Fibroblast of peridontal ligament (primary cell): ENCODE measurements around the gene ELMO2.

Experiments
- DNase-seq: peaks from one replicate; pipeline ENCODE4 v3.0.0-alpha.2; 2010; ENCODE audit errors: extremely low read depth

ELMO2 gene

DNA sequence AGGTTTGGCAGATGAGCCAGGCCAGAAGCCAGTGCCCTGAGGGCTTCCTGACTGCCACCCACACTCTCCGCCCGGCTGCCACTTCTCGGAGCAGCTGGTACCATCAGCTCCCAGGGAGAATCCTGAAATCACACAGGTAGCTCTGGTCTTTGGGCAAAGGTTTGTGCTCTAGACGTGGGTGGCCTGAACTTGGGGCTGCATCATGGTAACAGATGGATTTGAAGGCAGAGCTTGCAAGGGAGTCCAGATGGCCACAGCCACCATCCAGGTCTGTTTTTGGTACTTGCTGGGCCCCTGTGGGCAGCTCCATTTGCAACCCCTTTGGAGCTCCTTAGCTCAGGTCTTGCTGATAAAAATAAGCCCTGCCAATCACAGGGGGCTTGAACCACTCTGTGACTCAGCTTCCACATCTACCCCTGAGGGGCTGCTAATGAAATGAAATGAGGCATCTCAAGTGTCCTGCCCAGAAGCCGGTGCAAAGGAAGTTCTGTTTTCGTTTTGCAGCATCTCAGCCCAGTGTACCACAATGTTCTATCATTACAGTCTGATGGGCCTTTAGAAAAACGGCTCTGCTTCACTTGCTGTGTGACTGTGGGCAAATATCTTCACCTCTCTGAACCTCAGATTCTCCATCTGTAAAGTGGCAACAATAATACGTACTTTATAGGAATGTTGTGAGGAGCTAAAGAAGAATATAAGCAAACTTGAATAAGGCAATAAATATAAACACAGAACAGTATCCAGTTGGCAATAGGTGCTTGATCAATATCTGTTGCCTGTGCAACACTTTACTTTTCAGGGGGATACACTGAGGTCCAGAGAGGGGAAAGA lies 73.0 kb downstream of the ELMO2 start:
- no peak for DNase-seq

DNA sequence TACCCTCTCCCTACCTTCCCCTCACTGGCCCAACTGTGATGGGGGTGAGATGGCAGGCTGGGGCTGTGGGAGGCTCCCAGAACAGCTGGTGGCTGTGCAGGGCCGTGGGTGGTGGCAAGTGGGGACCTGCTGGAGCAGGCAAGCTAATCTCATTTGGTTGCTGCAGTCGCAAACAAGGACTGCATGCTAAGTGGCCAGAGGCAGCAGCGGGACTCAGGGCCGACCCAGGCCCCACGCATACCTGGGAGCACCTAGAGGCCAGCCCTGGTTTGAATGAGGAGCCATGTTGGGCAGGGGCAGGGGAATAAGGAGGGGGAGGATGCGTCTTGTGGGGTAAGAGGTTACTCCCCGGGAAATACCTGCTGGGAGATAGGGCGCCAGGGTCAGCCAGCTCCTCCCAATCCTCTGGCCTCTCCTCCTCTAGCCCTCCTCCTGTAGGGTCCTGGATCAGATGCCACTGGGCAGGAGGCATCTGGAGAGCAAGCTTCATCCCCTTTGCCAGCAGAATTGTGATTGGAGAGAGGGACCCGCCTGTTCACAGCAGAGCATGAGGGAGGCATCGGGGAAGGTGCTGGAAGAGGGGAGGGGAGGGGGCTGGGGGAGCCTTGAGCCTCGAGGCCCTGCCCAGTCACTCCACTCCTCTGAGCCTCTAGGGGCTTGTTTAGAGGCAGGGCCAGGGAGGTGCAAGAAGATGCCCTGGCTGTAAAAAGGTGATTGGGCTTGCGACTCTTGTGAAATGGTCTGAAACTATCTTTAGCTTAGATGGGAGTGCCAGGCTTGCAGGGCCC lies 73.8 kb downstream of the ELMO2 start:
- DNase-seq = no peak

DNA sequence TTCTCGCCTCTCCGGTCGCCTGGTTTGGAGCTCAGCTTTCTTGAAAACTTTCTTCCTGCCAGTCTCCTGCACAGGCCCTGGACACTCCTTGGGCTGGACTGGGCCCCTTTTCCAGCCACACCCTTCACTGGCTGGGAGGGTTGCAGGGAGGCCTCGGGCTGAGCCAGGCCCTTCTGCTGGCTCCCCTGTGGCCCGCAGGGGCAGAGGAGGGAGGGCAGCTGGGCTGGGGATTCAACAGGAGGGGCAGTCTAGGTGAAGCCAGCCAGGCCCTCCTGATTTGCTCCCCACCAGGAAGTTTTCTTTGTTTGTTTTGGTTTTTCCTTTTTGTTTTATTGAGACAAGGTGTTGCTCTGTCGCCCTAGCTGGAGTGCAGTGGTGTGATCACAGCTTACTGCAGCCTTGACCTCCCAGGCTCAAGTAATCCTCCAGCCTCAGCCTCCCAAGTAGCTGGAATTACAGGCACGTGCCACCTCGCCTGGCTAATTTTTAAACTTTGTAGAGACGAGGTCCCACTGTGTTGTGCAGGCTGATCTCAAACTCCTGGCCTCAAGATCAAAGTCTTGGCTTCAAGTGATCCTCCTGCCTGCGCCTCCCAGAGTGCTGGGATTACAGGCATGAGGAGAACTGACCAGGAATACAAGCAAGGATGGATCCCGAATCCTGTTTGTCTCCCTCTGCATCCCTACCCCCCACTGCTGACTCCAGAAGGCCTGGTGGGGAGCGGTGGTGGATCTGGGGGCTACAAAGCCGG lies 74.6 kb downstream of the ELMO2 start:
- no peak for DNase-seq

DNA sequence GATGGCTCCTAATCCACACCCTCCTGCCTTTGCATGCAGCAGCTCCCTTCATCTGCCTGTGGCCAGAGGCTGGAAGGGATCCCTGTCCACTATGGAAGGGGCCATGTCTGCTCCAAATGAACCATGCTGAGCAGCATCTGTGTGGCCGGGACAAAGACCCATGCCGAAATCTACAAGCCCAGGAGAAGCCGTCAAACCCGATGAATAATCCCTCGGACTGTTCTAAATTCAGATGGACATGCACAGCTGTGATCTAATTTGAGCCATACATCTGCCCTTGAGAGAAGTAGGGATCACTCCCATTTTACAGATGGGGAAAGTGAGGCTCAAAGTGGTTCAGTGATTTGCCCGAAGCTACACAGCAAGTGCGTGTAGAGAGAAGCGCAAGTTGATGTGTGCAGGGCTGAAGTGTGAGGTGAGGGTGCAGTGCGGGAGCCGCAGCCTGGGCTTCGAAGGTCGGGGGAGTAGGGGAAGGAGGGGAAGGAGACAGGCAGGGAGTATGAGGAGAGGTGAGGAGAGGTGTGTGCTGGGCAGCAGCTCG lies 75.5 kb downstream of the ELMO2 start:
- DNase-seq = no peak

DNA sequence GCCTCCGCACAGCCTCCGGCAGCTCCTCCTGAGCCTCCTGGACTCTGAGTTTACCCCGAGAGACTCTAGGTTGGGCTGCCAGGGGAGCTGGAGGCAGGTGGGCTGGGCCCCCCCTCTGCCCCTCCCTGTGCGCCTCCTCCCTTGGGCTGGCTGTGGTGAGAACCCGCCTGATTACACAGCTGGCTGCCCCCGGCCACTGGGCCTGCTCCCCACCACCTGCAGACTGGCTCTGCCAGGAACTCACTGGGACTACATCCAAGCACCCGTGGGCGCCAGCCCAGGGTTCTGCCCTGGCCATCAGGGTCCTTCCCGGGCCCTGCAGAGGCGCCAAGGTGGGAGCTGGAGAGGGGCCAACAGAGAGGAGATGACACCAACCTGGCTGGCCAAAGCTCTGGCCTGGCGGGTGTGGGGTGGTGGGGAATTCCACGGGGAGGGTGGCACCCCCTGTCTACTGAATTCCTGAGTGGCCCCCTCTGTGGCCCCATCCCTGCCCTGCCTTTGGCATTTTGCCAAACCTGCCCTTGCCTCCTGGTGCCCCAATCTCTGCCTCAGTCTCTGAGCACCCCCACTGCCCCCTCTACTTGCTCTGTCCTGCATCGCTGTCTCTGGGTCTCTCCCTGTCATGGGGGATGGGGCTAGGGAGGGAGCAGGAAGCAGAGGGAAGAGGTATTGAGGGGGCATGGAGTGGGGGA lies 76.2 kb downstream of the ELMO2 start:
- DNase-seq = no peak

DNA sequence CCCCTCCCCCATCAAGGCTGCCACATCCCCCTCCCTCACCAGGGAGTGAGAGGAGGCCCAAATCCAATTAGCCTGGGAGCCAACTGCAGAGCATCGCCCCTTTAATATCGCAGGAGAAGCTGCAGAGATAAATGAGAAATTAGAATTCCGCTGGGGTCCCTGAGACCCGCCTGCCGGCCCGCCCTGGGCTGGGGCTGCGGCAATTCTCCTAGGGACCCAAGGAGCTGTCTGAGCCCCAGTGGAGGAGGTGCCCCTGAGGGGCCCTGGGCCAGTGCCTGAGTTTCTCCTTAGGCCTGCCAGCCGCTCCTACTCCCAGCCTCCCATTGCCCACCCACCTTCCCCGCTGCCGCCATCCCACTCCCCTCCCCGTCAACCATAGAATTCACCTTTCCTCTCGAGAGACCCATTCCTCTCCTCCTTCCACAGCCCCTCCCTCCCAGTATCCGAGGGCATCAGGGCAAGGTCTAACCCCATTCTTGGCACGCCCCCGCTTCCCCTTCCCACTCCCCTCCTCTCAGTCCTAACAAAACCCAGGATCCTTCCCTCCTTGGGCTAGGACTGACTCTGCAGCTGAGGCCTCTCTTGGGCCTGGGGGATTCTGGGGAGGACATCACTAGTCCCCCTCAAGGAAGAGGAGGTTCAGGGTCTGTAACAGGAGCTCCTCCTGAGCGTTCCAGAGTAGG lies 78.1 kb downstream of the ELMO2 start:
- no peak for DNase-seq

DNA sequence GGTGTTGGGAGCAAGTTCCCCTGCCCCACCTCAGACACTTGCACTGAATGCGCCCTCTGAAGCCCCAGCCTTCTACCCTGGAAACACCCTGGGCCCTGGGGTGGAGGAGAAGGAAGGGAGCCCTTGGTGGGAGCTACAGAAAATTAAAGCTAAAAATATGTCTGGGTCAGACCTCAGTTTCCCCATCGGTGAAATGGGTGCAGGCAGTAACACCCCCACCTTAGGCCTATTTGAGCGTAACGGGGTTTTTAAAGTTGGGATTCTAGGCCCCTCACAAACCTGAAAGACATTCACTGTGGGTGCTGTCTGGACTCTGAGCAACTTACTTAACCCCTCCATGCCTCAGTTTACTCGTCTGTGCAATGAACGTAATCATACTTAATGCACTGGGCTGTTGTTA lies 78.9 kb downstream of the ELMO2 start:
- no peak for DNase-seq

DNA sequence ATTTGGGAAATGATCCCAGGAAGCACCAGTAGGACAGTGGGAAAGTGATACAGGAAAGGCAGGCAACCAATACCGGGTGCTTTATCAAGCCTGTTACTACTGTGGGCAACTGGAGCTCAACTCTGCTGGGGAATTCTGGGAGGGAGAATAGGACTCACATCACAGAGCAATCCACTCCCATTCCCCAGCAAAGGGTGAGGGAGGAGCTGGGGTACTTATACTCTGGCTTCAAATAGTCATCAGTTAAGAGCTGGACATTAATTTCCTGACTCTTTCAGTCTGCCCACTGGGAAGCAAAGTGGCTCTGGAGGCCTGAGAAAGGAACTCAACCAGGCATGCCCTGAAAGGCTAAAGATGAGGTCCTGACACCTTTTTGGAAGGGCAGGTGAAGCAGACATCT lies 80.6 kb downstream of the ELMO2 start:
- DNase-seq = no peak

DNA sequence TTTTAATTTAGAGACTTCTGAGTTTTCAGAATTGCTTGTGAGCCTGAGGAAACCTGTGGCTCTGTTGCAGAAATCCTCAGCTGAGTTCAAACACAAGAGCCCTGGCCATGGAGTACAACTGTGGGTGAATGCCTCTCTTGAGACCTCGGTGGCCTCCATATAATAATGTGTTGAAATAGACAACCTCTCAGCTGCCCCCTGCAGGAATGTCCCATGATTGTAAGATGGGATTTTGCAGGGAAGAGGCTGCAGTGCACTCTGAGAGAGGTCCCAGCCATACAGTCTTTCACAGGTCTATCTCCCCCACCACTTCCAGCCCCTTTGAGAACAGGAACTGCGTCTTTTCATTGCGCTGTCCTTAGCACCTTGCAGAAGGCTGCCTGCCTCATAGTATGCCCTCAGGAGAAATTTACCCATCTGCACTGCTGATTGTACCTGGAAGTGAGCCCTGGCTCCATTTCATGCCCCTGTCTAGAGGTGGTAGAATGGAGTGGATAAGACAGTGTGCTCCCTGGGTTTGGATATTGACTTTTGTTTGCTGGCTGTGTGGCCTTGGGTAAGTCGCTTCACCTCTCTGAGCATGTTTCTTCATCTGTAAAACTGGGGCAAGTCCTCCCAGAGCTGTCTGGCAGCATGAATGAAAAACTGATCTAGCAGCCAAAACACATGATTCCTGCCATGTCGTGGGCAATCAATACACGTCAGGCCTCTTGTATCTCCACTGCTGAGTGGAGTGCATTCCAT lies 81.3 kb downstream of the ELMO2 start:
- peak; percentile 20 for DNase-seq

DNA sequence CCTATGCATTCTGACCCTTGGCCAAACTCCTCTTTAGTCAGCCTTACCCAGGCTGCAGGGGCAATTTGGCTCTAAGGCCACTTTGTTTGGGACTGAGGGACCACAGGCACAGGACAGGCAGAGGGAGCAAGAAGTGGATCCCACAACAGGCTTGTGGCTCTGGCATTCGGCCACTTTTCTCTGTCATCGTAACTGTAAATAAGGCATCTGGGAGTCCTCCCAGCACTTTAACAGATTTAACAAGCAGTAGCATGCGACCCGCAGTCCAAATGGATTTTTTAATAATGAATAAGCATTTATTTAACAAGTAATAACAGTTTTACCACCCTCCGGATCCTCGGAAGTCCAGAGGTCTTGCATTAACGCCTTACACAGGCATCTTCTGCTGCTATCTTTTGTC lies 82.0 kb downstream of the ELMO2 start:
- DNase-seq = no peak

DNA sequence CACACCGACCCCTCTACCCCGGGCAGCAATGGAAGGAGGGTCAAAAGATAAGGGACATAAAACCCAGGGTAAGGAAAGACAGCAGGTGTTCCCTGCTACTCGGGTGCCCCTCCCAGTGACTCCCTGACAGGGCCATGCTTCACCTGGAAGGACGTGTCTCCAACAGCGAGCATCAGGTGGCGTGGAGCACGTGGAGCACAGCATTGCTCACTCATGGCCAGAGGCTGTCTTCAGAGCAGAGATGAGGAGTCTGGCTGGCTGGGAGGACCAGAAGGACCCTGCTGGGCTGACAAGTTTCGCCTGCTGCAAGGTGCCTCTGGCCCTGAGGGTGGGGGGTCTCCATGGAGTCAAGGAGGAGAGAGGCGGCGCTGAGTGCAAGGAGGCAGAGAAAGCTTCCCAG lies 82.9 kb downstream of the ELMO2 start:
- DNase-seq = no peak

DNA sequence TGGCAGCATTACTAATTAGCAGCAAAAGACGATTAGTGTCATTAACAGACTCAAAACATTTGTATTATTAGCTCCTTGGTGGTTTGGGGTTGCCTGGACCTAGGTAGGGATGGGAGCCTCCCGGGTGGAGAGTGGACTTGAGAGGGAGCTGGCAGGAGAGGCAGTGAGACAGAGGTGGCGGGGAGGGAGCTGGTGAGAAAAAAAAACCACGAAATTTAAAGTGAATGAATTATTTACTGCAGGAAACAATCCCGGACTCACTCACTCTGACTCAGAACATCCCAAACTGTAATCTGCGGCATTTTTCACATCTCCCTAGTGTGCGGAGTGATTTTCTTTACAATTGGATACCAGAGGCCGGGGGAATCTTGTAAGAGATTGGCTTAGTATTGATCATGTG lies 83.8 kb downstream of the ELMO2 start:
- DNase-seq = no peak

DNA sequence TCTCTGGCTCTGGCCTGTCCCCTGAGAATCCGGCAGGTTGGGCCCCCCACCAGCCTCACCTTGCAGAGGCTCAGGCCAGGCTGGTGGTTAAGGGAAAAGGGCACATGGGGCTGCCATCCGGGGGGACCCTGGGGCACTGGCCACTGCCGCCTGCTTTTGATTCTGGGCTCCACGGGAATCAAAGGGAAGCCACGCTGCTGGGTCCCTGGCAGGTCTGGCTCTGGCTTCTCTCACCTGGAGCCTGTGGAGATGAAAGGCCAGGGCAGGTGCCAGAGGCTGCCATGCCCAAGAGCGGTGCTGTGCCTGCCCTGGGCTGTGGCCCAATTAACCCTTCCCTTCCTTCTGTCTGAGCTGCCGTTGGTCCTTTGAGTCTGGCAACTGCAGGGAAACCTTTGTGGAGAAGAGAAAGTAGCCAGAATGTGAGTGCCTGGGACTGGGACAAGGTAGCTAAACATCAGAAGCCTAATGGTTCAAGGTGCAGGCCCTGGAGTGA lies 88.7 kb downstream of the ELMO2 start:
- DNase-seq = no peak

DNA sequence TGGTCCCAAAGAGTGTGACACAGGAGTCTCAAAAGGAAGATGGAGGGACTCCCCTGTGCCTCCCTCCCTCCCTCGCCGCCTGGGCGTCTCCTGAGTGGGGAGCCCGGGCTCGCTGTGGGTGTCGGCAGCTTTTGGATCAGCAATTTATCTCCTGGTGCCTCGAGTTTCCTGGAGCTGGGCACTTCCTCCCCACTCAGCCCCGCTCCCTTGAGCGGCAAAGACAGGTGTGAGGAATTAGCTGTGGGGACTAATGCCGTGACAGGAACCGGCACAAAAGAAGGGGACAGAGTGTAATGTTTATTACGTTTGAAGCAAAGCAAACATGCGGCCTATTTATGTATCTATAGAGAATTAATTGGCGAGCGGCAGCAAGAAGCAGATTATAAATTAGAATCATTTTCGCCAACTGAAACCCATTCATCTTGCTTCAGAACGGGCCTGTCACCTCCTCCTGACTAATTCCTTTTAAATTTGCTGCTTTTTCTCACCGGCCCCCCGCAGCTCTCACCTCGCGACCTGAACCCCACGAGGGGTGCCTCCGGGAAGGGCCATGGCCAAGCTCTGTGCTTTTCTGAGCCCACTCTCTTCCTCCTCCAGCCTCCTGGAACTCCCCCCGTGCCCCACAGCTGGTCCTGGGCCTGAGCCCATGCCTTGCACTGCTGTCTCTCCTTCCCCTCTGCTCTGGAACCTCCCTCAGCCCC lies 89.3 kb downstream of the ELMO2 start:
- DNase-seq = no peak
